Hepatocyte (in vitro differentiated cells): ENCODE results near the gene IMPACT. TPM values are rescaled to one million over a fixed set of nuclear protein-coding genes. Genes with fewer than 3 reads are reported as not detected.

Experiments
- DNase-seq: peaks from one replicate; pipeline ENCODE4 v3.0.0-alpha.2; 2016; ENCODE audit warnings: low spot score
- H2AFZ ChIP-seq: fragments of 200-600 bp; sonication (generic); 2 replicates; pipeline ENCODE4 v1.6.0; 2016; ENCODE audit warnings: antibody characterized with exemption, mild to moderate bottlenecking
- H3K27ac ChIP-seq: fragments of 200-600 bp; sonication (generic); 2 replicates; pipeline ENCODE4 v1.5.1; 2016; ENCODE audit warnings: mild to moderate bottlenecking
- H3K27me3 ChIP-seq: fragments of 200-600 bp; sonication (generic); 2 replicates; pipeline ENCODE4 v1.6.1; 2016
- H3K36me3 ChIP-seq: fragments of 200-600 bp; sonication (generic); replicated peaks from 2 replicates; pipeline ENCODE4 v1.5.1; 2016; ENCODE audit warnings: low read depth; ENCODE audit not compliant: insufficient read depth
- H3K4me1 ChIP-seq: fragments of 200-600 bp; sonication (generic); 2 replicates; pipeline ENCODE4 v1.5.1; 2016; ENCODE audit warnings: mild to moderate bottlenecking, moderate library complexity; ENCODE audit not compliant: insufficient read depth
- H3K4me2 ChIP-seq: fragments of 200-600 bp; sonication (generic); 2 replicates; pipeline ENCODE4 v1.6.0; 2016
- H3K4me3 ChIP-seq: fragments of 200-600 bp; sonication (generic); 2 replicates; pipeline ENCODE4 v1.5.1; 2016; ENCODE audit warnings: mild to moderate bottlenecking
- H3K79me2 ChIP-seq: fragments of 200-600 bp; sonication (generic); 2 replicates; pipeline ENCODE4 v1.6.0; 2017; ENCODE audit warnings: mild to moderate bottlenecking
- H3K9me2 ChIP-seq: fragments of 200-600 bp; sonication (generic); replicated peaks from 2 replicates; pipeline ENCODE4 v1.6.0; 2017; ENCODE audit warnings: mild to moderate bottlenecking; ENCODE audit not compliant: insufficient read depth
- H3K9me3 ChIP-seq: fragments of 200-600 bp; sonication (generic); 2 replicates; pipeline ENCODE4 v1.5.1; 2016; ENCODE audit warnings: low read depth, mild to moderate bottlenecking
- H4K20me1 ChIP-seq: fragments of 200-600 bp; sonication (generic); 2 replicates; pipeline ENCODE4 v1.6.0; 2016; ENCODE audit warnings: mild to moderate bottlenecking; ENCODE audit not compliant: insufficient read depth, poor library complexity, severe bottlenecking
- EZH2 ChIP-seq: fragments of 200-600 bp; sonication (generic); IDR thresholded peaks from 2 replicates; pipeline ENCODE4 v1.6.1; 2016; ENCODE audit warnings: antibody characterized with exemption, mild to moderate bottlenecking, borderline replicate concordance
- EZH2phosphoT487 ChIP-seq: fragments of 200-600 bp; sonication (generic); IDR thresholded peaks from one replicate; pipeline ENCODE4 v1.6.1; 2018; ENCODE audit warnings: antibody characterized with exemption, mild to moderate bottlenecking, low read depth, moderate library complexity; ENCODE audit not compliant: unreplicated experiment, severe bottlenecking
- WGBS: methylation state at CpG from one replicate; pipeline ENCODE4 v1.1.6; 2016; ENCODE audit warnings: low lambda C conversion rate; ENCODE audit errors: missing lambda C conversion rate; 5-methylcytosine and 5-hydroxymethylcytosine counted together
- polyA plus RNA-seq: library from polyadenylated mRNA; unstranded; fragments of >200 nt; fragmentation: Nextera tagmentation; extraction: Ambion mirVana; gene quantifications from 2 replicates; pipeline ENCODE4 v1.2.1, GENCODE V29; 2016
- total RNA-seq: library from RNA; depleted of rRNA; stranded (reverse); fragments of >200 nt; gene quantifications from 2 replicates; pipeline ENCODE4 v1.2.3, GENCODE V29; 2014
- TF ChIP-seq, protein P1 (sequence below): fragments of 200-600 bp; sonication (generic); IDR thresholded peaks from 2 replicates; pipeline ENCODE4 v1.5.1; 2016; ENCODE audit warnings: antibody characterized with exemption, mild to moderate bottlenecking; ENCODE audit not compliant: poor library complexity

Gene IMPACT
- total and polyA plus RNA-seq, 2 experiments from 2014 or later = 21.7 to 36.3 TPM

DNA sequence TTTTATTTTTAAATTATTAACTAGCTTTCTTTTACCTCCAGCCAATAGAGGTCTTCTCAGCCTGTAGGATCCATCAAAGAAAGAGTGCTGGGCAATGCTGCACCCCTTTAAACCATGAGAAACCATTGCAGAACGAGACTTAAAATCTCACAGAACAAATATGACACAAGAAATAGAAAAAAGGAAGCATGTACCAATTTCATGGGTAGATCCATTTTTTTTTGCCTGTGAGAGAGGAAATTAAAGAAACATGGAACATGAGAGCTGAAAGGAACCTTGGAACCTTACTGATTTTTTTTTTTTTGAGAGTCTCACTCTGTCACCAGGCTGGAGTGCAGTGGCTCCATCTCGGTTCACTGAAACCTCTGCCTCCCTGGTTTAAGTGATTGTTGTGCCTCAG, 47.9 kb downstream of the IMPACT start:
- no peak for DNase-seq
- 87% methylated on average over 2 of the region's 2 CpGs for WGBS
- Histone ChIP-seq H3K27ac (no peak overlapping the region), H3K4me2 (no peak overlapping the region), H3K27me3 (no peaks in the 10 kb centered on the region), H4K20me1 (no peaks in the 10 kb centered on the region), H3K4me3 (no peak overlapping the region), H2AFZ (no peak overlapping the region), H3K9me2 (no peaks in the 10 kb centered on the region), H3K4me1 (no peaks in the 10 kb centered on the region), H3K79me2 (no peaks in the 10 kb centered on the region), H3K9me3 (no peaks in the 10 kb centered on the region), H3K36me3 (no peaks in the 10 kb centered on the region)
- TF ChIP-seq, protein P1, sequence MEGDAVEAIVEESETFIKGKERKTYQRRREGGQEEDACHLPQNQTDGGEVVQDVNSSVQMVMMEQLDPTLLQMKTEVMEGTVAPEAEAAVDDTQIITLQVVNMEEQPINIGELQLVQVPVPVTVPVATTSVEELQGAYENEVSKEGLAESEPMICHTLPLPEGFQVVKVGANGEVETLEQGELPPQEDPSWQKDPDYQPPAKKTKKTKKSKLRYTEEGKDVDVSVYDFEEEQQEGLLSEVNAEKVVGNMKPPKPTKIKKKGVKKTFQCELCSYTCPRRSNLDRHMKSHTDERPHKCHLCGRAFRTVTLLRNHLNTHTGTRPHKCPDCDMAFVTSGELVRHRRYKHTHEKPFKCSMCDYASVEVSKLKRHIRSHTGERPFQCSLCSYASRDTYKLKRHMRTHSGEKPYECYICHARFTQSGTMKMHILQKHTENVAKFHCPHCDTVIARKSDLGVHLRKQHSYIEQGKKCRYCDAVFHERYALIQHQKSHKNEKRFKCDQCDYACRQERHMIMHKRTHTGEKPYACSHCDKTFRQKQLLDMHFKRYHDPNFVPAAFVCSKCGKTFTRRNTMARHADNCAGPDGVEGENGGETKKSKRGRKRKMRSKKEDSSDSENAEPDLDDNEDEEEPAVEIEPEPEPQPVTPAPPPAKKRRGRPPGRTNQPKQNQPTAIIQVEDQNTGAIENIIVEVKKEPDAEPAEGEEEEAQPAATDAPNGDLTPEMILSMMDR = no peak
- TF ChIP-seq EZH2 = no peak
- TF ChIP-seq EZH2phosphoT487 = no peak

DNA sequence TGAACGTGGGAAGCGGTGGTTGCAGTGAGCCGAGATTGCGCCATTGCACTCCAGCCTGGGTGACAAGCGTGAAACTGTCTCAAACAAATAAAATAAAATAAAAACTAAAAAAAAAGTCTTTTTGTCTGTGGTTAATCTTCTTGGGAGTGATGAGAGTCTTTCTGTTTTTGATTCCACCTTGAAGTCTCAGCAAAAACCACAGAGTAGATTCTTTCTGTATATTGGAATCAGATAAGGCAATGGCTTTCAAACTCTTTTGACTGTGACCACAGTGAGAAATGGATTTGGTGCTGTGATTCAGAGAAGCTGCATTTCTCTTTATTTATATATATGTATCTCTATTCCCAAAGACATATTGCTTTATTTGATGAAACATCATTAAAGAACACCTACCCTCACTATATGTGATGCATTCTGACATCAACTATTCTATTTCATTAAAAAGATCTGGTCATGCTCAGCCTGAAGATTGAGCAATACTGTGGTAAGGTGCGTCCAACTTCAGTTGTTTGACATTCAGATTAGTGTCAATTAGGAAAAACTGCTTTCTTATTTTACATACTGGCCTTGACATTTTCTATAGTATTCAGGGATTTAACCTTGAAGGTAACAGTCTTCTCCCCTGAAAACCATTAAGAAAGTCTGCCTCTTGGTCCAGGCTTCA, 49.6 kb downstream of the IMPACT start:
- Histone ChIP-seq H4K20me1 (no peaks in the 10 kb centered on the region), H3K9me2 (no peaks in the 10 kb centered on the region), H2AFZ (no peak overlapping the region), H3K36me3 (no peaks in the 10 kb centered on the region), H3K27me3 (no peaks in the 10 kb centered on the region), H3K79me2 (no peaks in the 10 kb centered on the region), H3K4me2 (no peak overlapping the region), H3K9me3 (no peaks in the 10 kb centered on the region), H3K27ac (no peak overlapping the region), H3K4me3 (no peak overlapping the region), H3K4me1 (no peaks in the 10 kb centered on the region)
- no peak for DNase-seq
- 94% methylated on average over 6 of the region's 6 CpGs for WGBS
- no peak for TF ChIP-seq EZH2phosphoT487
- TF ChIP-seq, protein P1 = no peak
- TF ChIP-seq EZH2 = no peak

DNA sequence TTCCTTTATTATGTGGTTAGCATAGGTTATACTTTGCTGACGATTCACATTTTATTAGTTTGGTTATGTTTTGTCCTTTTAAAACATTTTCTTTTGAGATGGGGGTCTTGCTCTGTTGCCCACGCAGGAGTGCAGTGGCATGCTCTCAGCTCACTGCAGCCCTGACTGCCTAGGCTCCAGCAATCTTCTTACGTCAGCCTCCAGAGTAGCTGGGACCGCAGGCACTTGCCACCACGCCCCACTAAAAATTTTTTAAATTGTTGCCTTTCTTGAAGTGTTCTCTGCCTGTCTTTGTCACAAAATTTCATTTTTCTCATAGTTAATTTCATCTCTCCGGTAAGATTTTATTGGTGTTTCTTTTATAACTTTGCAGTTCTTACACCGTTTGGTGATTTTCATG, 52.9 kb downstream of the IMPACT start:
- no peaks in the 10 kb centered on the region for H3K36me3 ChIP-seq
- H3K4me3 ChIP-seq = no peak overlapping the region
- H3K9me3 ChIP-seq = no peaks in the 10 kb centered on the region
- H2AFZ ChIP-seq = no peak overlapping the region
- H3K9me2 ChIP-seq = no peaks in the 10 kb centered on the region
- no peaks in the 10 kb centered on the region for H3K79me2 ChIP-seq
- H4K20me1 ChIP-seq = no peaks in the 10 kb centered on the region
- H3K4me2 ChIP-seq = no peak overlapping the region
- no peak for TF ChIP-seq EZH2
- TF ChIP-seq EZH2phosphoT487 = no peak
- TF ChIP-seq, protein P1 = no peak
- no peaks in the 10 kb centered on the region for H3K27me3 ChIP-seq
- DNase-seq = no peak
- no peaks in the 10 kb centered on the region for H3K4me1 ChIP-seq
- no peak overlapping the region for H3K27ac ChIP-seq
- 89% methylated on average over 7 of the region's 7 CpGs for WGBS
